Measurements from ENCODE around the gene PNPLA6.
A peak's percentile ranks its signal among the peaks of the same experiment; 100 is the strongest.

Gene PNPLA6

GRCh38 chr19:7535047-7535997, at the start of gene PNPLA6:
Gene PNPLA6 (plus strand): TSS chr19:7535717. CDS start chr19:7535789, 72 bp downstream.
- peak; percentile 89 to 94 (median 90) for DNase-seq (ENCODE audit: low read depth in 3 of 3)

DNA sequence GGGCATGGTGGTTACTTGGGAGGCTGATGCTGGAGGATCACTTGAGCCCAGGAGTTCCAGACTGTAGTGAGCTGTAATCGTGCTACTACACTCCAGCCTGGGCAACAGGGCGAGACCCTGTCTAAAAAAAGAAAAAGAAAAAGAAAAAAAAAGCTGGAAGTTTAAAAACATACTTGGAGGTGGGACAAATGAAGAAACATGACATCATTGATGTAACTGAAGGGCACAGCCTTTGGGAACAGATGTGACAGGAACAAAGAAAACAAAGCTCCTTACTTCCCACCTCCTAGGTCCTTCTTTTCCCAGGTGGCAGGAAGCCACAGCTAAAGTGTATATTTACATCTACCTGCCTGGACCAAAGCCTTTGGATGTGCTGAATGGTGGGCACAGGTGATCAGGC, 48.6 kb upstream of the PNPLA6 start:
- no peak for DNase-seq (ENCODE audit: low read depth in 3 of 3)

DNA sequence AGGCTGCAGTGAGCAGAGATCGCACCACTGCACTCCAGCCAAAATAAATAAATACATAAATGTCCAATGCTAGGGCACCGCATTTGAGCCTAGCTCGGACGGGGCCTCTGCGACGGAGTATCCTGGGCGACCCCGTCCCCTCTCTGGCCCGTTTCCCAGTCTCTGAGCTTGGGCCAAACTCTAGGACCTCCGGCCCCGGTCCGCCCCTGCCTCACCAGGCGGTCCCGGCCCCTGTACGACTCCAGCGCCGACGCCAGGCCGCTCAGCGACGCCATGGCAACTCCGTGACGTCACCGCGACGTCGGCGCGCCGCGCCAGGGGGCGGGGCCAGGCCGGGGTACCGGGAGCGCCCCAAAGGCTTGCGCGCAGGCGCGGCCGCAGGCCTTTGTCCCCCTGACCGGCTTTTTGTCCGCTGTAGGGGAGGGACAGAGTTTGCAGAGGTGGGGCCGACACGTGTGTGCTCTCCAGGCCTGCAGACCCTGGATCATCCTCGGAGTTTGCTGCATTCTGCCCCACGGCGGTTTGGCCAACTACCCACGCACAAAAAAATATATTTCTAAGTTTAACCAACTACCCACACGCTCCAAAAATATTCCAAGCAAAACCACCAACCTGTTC, 46.7 kb upstream of the PNPLA6 start, which contains the start of gene PEX11G:
TSS of gene PEX11G (minus strand) at position 300 of the 618 bp plus-strand sequence. CDS start at position 275, 25 bp downstream.
- peak; percentile 85 to 90 (median 89) for DNase-seq (ENCODE audit: low read depth in 3 of 3)

GRCh38 chr19:7489609-7490044, 45.9 kb upstream of the PNPLA6 start:
- DNase-seq (ENCODE audit: low read depth in 3 of 3), result no peak

GRCh38 chr19:7492142-7492541, 43.4 kb upstream of the PNPLA6 start:
- peak in 1 of 3 experiments; percentile 58 for DNase-seq (ENCODE audit: low read depth in 3 of 3)

- DNase-seq (ENCODE audit: low read depth in 3 of 3), result no peak
Observed at GRCh38 chr19:7492558-7492957, 43.0 kb upstream of the PNPLA6 start.

DNA sequence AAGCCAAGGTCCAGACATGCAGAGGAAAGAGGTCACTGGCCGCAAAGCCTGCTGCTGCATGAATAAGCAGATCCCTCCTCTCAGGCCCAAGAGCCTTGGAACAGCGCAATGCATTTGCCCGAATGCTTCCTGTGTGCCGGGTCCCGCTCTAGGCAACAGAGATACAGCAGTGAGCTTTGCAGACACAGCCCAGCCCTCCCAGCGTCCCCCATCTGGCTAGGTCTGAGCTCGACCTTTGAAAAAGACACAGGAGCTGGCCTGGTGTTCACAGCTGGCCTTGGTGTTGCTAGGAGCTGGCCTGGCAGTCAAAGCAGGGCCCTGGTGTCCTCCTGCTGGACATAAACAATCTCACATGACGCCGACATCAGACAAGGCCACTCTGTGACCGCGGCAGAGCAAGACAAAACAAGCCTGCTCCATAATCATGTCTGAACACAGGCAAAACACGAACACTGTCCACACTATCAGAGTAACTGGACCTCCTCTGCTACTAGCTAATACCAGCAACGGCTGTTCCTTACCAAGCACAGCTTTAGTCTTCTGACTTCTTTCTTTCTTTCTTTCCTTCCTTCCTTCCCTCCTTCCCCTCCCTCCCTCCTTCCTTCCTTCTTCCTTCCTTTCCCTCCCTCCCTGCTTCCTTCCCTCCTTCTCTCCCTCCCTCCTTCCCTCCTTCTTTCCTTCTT, 41.0 kb upstream of the PNPLA6 start:
- no peak for DNase-seq (ENCODE audit: low read depth in 3 of 3)

GRCh38 chr19:7497292-7497691, 38.2 kb upstream of the PNPLA6 start:
- DNase-seq (ENCODE audit: low read depth in 3 of 3), result no peak

DNA sequence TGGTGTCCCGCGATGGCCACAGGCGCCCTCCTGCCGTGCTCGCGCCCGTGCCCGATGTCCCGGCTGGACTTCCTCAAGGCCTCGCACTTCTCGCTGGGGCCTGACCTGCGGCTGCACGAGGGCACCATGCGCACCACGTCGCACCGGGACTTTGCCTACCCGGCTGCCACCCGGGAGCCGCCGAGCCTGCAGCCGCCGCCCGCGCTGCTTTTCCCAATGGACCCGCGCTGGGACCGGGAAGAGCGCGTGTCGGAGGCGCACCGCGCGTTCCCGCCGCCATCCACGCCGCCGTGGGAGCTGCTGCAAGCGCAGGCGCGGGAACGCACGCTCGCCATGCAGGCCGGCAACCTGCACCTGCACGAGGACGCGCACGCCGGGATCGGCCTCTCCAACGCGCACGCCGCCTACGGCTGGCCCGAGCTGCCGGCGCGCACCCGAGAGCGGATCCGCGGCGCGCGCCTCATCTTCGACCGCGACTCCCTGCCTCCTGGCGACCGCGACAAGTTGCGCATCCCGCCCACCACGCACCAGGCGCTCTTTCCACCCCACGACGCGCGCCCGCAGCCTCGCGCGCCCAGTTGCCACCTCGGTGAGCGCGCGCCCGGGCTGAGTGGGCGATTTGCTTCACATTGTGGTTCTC, 34.6 kb upstream of the PNPLA6 start:
- peak in 2 of 3 experiments; percentile 45 to 74 for DNase-seq (ENCODE audit: low read depth in 3 of 3)

- no peak for DNase-seq (ENCODE audit: low read depth in 3 of 3)
Observed at GRCh38 chr19:7502552-7502951, 33.0 kb upstream of the PNPLA6 start.

- DNase-seq (ENCODE audit: low read depth in 3 of 3), result no peak
Observed at GRCh38 chr19:7504684-7505083, 30.8 kb upstream of the PNPLA6 start.

- no peak for DNase-seq (ENCODE audit: low read depth in 3 of 3)
Observed at GRCh38 chr19:7505288-7505681, 30.2 kb upstream of the PNPLA6 start.

GRCh38 chr19:7505682-7506384, 29.7 kb upstream of the PNPLA6 start:
- DNase-seq (ENCODE audit: low read depth in 3 of 3), result no peak

DNA sequence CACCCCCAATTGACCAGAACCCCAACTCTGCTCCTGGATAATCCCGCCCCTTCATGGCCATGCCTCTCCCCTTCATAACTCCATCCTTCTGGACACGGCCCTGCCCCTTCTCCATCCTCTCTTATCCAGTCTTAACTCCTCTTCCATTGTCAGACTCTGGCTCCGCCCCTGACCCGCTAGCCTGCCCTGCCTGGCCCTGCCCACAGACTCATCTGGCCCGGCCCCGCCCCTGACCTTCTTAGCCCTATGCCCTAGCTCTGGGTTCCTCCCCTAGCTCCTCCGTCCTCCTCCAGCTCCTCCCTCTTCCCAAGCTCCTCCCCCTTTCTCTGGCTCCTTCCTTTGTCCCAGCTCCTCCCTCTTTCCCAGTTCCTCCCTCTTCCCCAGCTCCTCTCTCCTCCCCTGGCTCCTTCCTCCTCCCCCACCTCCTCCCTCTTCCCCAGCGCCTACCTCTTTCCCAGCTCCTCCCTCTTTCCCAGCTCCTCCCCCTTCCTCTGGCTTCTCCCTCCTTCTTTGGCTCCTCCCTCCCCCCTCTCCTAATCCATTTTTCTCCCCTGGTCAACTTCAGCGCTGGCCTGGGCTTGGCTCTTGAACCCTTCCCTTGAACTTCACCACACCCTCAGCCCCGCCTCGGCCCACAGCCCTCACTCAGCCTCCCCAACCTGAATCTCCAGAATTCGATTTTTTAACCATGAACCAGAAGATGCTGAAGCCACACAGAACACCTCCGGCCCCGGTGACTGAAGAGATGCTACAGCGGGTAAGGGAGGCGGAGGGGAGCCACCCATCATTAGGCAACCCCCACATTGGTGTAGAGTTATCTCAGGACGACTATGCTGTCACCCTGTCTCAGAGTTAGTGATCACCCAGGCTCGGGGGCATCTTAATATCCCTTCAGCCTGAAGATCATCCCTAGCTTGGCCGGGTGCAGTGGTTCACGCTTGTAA, 28.9 kb upstream of the PNPLA6 start:
- DNase-seq (ENCODE audit: low read depth in 3 of 3), result peak in 1 of 3 experiments; percentile 59

DNA sequence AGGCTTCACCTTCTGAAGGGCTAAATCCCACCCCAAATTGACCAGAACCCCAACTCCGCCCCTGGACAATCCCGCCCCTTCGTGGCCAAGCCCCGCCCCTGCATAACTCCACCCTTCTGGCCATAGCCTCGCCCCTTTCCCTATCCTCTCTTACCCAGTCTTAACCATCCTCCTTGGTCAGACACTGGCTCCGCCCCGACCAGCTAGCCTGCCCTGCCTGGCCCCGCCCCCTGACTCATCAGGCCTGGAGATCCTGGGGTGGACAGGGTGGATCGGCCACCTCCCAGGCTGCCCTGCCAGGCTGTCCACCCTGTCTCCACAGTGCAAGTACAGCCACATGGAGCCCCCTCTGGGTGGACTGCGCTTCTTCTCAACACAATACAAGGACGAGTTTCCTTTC, 27.6 kb upstream of the PNPLA6 start:
- DNase-seq (ENCODE audit: low read depth in 3 of 3), result no peak

- DNase-seq (ENCODE audit: low read depth in 3 of 3), result no peak
Observed at GRCh38 chr19:7509625-7510024, 25.9 kb upstream of the PNPLA6 start.

DNA sequence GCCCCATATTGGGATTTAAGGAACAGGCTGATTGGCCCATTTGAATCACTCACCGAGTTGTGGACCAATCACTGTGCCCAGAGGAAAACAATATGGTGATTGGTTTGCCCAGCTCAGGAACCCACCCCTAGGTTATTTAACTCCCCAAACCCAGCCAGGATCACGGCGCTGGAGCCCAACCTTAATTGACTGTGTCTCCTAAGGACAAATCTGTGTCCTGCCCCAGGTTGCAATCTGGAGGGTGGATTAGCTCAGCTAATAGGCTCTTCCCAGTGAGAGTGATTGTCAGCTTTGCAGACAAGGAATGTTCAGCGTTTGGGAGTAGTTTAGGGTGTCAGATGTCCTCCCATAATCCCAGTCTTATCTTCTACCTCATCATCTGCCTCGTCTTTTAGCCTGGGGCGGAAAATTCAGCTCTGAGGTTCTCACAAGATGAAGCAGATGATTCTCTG, 23.1 kb upstream of the PNPLA6 start:
- no peak for DNase-seq (ENCODE audit: low read depth in 3 of 3)

DNA sequence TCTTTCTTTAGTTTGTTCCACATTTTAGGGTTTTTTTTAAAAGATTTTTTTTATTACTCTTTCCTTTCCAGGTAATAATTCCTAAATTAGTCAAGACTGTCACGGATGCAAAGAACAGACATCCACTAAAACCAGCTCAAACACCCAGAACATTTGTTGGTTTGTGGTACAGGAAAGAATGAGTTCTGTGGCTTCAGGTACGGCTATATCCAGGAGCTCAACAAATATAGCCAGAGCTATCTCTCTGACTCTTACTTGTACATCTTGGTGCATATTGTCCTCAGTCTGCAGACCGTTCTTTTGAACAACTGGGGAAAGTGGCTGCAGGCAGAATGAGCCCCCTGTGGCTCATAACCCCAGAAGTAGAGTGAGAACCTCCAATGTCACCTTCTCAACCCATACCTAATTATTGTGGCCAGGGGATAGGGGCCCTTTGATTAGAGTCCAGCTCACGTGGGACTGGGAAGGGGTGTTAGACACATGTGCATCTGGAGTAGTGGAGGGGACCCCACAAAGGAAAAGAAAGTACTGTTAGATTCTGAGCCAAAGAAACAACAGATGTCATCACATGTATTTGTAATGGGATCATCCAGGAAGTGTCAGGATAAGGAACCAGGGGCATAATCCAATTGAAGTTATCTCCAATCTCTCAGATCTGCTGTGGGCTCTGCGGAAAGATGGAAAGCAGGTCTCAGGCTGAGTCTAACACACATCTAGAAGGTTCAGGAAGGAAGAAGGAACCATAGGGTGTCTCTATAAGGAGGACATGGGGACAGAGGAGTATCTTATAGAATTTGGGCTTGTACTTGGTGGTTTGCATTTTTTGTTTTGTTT, 21.5 kb upstream of the PNPLA6 start:
- DNase-seq (ENCODE audit: low read depth in 3 of 3), result no peak

DNA sequence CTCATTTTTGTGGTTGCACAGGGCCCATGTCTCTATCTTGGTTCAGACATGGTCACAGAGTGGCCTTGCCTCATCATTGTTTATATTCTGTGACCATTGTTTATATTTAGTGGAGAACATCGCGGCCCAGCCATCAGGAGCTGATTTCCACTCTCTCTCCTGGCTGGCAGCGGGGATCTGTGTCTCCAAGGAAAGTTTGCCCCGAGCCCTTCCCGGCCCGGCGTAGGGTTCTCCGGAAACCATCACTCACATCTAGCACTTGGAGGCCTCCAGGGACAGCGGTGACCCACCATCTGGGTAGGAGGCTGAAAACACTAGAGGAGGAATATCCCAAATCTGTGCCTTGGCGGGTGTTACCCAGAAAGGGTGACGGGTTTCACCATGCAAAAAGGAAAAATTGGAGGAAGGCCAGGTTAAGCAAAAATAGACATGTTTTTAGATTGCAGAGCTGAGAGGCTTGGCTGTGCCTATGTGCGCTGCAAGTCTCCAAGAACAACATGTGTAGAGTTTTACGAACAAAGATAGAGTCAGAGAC, 20.3 kb upstream of the PNPLA6 start:
- no peak for DNase-seq (ENCODE audit: low read depth in 3 of 3)
